ENCODE measurements around the gene FER1L5. TPM values are rescaled to one million over a fixed set of nuclear protein-coding genes. Genes with fewer than 3 reads are reported as not detected.

Gene FER1L5
- polyA plus RNA-seq, 1 of the 3 experiments (the other 2 are of a cell fraction) = 0.02 TPM

DNA sequence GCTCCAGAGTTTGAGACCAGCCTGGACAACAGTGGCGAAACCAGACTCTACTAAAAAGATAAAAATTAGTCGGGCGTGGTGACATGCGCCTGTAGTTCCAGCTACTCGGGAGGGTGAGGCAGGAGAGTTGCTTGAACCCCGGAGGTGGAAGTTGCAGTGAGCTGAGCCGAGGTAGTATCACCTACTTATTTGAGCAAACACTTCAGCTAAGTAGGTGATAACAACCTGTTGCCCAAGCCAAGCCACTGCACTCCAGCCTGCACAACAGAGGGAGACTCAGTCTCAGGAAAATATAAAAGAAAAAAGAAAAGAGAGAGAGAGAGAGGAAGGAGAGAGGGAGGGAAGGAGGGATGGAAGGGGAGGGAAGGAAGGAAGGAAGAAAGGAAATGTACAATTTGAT is 21.3 kb downstream of the FER1L5 start:
- DNase-seq = no peak
- no peaks in the 10 kb centered on the region for H3K27me3 ChIP-seq (ENCODE audit: insufficient read depth)
- H3K36me3 ChIP-seq (replicated peaks in 1 of 2; ENCODE audit: control insufficient read depth in 1 of 2, insufficient read depth in 2 of 2, low read length in 1 of 2) = no peaks in the 10 kb centered on the region
- no peaks in the 10 kb centered on the region for H4K20me1 ChIP-seq (ENCODE audit: insufficient read depth)
- H3K4me1 ChIP-seq (ENCODE audit: control insufficient read depth in 1 of 2, insufficient read depth in 2 of 2, low read depth in 1 of 2, low read length in 1 of 2) = peaks cover 0 to 14% of the 10 kb centered on the region in 2 experiments; a peak in 2 of 4 replicates
- H3K9ac ChIP-seq = no peak overlapping the region
- POLR2A ChIA-PET = no interaction called here
- H3K9me2 ChIP-seq = no peaks in the 10 kb centered on the region
- CTCF ChIA-PET = no interaction called here
- no peak for TF ChIP-seq FOXJ3 (CRISPR knock-in tag; IDR thresholded peaks at IDR 0.05)
- no peak for TF ChIP-seq RAD21 (IDR thresholded peaks at IDR 0.05; ENCODE audit: low read length)
- TF ChIP-seq POLR2AphosphoS5 (IDR thresholded peaks at IDR 0.05; ENCODE audit: low read depth, low read length) = no peak
- TF ChIP-seq NFIC (IDR thresholded peaks at IDR 0.05; ENCODE audit: borderline replicate concordance) = no peak
- TF ChIP-seq SIN3A (IDR thresholded peaks at IDR 0.05; ENCODE audit: borderline replicate concordance, low read depth, low read length) = no peak
- no peak for TF ChIP-seq MEF2A (IDR thresholded peaks at IDR 0.05; ENCODE audit: borderline replicate concordance, low read depth)
- no peak for TF ChIP-seq MXI1 (IDR thresholded peaks at IDR 0.05; ENCODE audit: low read depth, low read length)
- TF ChIP-seq CHD2 (IDR thresholded peaks at IDR 0.05; ENCODE audit: low read length, partially characterized antibody) = no peak
- no peak for TF ChIP-seq TAF1 (IDR thresholded peaks at IDR 0.05; ENCODE audit: borderline replicate concordance, low read depth, low read length)
- no peak for TF ChIP-seq GABPA (IDR thresholded peaks at IDR 0.05; ENCODE audit: low read depth)
- TF ChIP-seq TEAD4 (IDR thresholded peaks at IDR 0.05; ENCODE audit: borderline replicate concordance, insufficient read depth) = no peak
- TF ChIP-seq ZBTB33 (IDR thresholded peaks at IDR 0.05; ENCODE audit: borderline replicate concordance, low read depth) = no peak
- TF ChIP-seq TCF12 (IDR thresholded peaks at IDR 0.05) = no peak
- no peak for TF ChIP-seq CTCF (IDR thresholded peaks at IDR 0.05)
- TF ChIP-seq, protein P1, sequence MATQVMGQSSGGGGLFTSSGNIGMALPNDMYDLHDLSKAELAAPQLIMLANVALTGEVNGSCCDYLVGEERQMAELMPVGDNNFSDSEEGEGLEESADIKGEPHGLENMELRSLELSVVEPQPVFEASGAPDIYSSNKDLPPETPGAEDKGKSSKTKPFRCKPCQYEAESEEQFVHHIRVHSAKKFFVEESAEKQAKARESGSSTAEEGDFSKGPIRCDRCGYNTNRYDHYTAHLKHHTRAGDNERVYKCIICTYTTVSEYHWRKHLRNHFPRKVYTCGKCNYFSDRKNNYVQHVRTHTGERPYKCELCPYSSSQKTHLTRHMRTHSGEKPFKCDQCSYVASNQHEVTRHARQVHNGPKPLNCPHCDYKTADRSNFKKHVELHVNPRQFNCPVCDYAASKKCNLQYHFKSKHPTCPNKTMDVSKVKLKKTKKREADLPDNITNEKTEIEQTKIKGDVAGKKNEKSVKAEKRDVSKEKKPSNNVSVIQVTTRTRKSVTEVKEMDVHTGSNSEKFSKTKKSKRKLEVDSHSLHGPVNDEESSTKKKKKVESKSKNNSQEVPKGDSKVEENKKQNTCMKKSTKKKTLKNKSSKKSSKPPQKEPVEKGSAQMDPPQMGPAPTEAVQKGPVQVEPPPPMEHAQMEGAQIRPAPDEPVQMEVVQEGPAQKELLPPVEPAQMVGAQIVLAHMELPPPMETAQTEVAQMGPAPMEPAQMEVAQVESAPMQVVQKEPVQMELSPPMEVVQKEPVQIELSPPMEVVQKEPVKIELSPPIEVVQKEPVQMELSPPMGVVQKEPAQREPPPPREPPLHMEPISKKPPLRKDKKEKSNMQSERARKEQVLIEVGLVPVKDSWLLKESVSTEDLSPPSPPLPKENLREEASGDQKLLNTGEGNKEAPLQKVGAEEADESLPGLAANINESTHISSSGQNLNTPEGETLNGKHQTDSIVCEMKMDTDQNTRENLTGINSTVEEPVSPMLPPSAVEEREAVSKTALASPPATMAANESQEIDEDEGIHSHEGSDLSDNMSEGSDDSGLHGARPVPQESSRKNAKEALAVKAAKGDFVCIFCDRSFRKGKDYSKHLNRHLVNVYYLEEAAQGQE (IDR thresholded peaks at IDR 0.05; ENCODE audit: low read depth, low read length) = no peak
- no peak for TF ChIP-seq FOSL2 (IDR thresholded peaks at IDR 0.05; ENCODE audit: borderline replicate concordance, low read depth)
- TF ChIP-seq NRF1 (IDR thresholded peaks at IDR 0.05; ENCODE audit: low read depth, low read length) = no peak
- TF ChIP-seq, protein P2, sequence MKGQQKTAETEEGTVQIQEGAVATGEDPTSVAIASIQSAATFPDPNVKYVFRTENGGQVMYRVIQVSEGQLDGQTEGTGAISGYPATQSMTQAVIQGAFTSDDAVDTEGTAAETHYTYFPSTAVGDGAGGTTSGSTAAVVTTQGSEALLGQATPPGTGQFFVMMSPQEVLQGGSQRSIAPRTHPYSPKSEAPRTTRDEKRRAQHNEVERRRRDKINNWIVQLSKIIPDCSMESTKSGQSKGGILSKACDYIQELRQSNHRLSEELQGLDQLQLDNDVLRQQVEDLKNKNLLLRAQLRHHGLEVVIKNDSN (IDR thresholded peaks at IDR 0.05; ENCODE audit: borderline replicate concordance, low read depth) = no peak
- TF ChIP-seq PBX3 (IDR thresholded peaks at IDR 0.05) = no peak
- TF ChIP-seq SMC3 (IDR thresholded peaks at IDR 0.05; ENCODE audit: low read depth, low read length) = no peak
- H3F3A ChIP-seq (replicated peaks; ENCODE audit: insufficient read depth) = peaks cover 7% of the 10 kb centered on the region
- no peak overlapping the region for H3K4me2 ChIP-seq
- no peaks in the 10 kb centered on the region for H3K79me2 ChIP-seq (ENCODE audit: insufficient read depth)
- H3K9me3 ChIP-seq = no peaks in the 10 kb centered on the region
- WGBS (ENCODE audit: low lambda C conversion rate) = 58% methylated on average over 7 of the region's 7 CpGs
- no peak overlapping the region for H3K4me3 ChIP-seq (ENCODE audit: low read depth in 2 of 2, low read length in 1 of 2)
- H2AFZ ChIP-seq (ENCODE audit: low read depth) = no peak overlapping the region
- H3K27ac ChIP-seq (ENCODE audit: low read depth in 2 of 2, low read length in 1 of 2) = no peak overlapping the region
